GM12892 (cell line): ENCODE measurements around the gene REC114.

Experiments used
- POLR2A ChIP-seq: IDR thresholded peaks from 2 replicates; pipeline ENCODE4 v1.6.1; 2011; ENCODE audit warnings: low read depth, low read length, control low read depth
- POLR2AphosphoS5 ChIP-seq: IDR thresholded peaks from 2 replicates; pipeline ENCODE4 v1.6.1; 2011; ENCODE audit warnings: low read depth, low read length, control low read depth
- TAF1 ChIP-seq: IDR thresholded peaks from 2 replicates; pipeline ENCODE4 v1.6.1; 2011; ENCODE audit warnings: low read depth, mild to moderate bottlenecking, control low read depth, low read length, borderline replicate concordance

GRCh38 chr15:73433873-73434272, 9.1 kb upstream of the REC114 start:
- TF ChIP-seq TAF1 (no peak), POLR2AphosphoS5 (no peak), POLR2A (no peak)
